SIG-M5 (cell line): ENCODE measurements around the gene FTHL17.

ENCODE experiments used
- DNase-seq: peaks from one replicate; lab custom pipeline; 2025; lab: John Stamatoyannopoulos, UW

Gene FTHL17

GRCh38 chrX:31038575-31039326 is 33.1 kb downstream of the FTHL17 start:
- no peak for DNase-seq

DNA sequence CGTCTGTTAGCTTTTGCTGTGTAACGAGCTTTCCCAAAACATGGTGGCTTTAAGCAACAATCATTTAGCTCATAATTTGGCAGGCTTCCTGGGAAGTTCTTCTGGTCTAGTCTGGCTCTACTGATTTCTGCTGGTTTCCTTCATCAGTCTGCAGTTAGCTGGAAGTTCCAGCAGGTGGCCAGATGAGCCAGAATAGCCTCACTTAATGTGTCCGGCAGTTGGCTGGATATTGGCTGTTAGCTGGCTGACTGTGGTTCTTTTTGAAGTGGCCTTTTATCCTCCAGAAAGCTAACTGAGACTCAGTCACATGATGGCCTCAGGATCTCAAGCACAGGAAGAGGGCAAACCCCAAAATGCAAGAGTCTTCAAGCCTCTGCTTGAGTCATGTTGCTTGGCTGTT is 34.9 kb downstream of the FTHL17 start:
- DNase-seq = no peak

- DNase-seq = no peak
Measured at GRCh38 chrX:31027351-31027750, 44.5 kb downstream of the FTHL17 start.

GRCh38 chrX:31024866-31025265 is 47.0 kb downstream of the FTHL17 start:
- DNase-seq = no peak

DNA sequence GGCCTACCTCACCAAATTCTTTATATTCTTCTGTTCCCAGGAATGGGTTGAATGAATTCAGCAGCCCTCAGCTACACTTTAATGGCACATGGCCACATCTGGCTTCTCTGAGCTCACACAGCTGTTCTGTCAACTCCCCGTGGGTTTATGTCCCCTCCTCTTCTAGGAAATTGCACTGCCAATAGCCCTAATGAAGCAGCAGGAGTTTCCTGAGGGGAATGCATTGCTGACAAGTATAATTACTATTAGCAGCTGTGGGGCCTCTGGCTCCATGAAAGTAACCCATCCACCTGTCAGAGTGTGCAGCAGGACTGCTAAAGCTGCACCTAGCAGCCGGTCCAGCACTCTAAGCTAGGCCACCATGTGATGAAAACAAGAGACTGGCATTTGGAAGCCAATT is 50.3 kb downstream of the FTHL17 start:
- no peak for DNase-seq
